ENCODE data around the gene UPF2. TPM values are rescaled to one million over a fixed set of nuclear protein-coding genes. Genes with fewer than 3 reads are reported as not detected.
A peak's percentile ranks its signal among the peaks of the same experiment; 100 is the strongest.

Gene UPF2
- total RNA-seq, 1 donor from 2014 or later, result 29.4 TPM

DNA sequence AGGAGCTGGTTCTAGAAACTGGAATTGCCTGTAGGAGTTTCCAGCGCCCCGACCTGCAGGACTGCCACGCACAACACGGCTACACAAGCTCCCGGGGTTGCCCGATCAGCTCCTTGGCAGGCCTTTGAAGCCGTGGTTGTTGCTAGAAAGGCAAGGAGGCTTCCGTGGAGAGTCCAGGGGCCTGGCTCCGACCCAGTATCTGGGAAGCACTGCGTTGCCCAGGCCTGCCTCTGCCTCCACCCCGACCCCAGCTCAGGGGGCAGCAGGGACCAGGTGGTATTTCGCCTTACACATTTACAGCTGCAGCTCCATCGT lies 165.1 kb downstream of the UPF2 start:
- DNase-seq (ENCODE audit: low spot score) (no peak), ATAC-seq (no peak)
- intact Hi-C loops (cut with DNase I), result no loop called here

DNA sequence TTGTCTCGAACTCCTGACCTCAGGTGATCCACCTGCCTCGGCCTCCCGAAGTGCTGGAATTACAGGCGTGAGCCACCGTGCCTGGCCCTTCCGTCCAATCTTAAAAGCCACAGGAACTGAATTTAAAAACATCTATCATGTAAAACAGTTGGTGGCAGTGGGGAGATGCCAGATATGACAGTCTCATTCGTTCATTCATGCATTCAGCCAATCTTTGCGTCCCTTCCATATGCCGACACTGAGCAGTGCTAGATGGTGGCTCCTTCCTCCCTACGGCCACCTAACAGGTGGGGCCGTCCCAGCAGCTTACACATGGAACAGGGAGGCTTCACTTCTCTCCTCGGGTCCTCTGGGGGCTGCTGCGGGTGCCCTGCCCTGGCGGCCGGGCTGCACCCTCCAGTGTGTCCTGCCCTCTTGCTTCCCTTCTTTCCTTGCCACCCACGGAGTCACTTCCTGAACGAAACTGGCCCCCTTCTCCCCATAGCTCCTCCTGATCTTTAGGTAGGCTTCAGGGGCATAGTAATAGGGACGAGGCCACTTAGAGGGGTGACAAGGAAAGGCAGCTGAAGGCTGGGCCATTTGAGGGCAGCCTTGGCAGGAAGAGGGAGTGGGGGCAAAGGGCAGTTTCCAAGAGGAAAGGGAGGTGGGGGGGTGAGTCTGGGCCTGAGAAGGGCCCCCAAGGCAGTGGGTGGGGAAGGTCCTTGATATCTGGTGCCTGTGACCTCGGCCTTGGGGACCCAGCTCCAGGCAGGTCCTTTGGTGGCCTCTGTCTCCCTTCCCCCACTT lies 165.6 kb downstream of the UPF2 start:
- DNase-seq (ENCODE audit: low spot score), result no peak
- intact Hi-C loops (cut with DNase I), result no loop called here
- no peak for ATAC-seq

DNA sequence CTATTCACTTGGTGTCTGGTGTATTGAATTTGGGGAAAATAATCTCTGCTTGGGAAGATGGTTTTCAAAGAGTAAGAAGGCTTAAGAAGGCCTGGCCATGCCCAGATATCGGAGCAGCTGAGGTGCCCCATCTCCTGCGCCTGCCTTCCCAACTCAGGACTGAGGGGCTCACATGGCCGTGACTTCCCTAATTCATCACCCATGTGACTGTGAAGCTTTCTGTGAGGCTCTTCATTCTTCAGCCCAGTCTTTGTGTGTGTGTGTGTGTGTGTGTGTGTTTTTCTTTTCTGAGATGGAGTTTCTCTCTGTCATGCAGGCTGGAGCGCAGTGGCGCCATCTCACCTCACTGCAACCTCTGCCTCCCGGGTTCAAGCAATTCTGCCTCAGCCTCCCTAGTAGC lies 166.3 kb downstream of the UPF2 start:
- intact Hi-C loops (cut with DNase I), result no loop called here

DNA sequence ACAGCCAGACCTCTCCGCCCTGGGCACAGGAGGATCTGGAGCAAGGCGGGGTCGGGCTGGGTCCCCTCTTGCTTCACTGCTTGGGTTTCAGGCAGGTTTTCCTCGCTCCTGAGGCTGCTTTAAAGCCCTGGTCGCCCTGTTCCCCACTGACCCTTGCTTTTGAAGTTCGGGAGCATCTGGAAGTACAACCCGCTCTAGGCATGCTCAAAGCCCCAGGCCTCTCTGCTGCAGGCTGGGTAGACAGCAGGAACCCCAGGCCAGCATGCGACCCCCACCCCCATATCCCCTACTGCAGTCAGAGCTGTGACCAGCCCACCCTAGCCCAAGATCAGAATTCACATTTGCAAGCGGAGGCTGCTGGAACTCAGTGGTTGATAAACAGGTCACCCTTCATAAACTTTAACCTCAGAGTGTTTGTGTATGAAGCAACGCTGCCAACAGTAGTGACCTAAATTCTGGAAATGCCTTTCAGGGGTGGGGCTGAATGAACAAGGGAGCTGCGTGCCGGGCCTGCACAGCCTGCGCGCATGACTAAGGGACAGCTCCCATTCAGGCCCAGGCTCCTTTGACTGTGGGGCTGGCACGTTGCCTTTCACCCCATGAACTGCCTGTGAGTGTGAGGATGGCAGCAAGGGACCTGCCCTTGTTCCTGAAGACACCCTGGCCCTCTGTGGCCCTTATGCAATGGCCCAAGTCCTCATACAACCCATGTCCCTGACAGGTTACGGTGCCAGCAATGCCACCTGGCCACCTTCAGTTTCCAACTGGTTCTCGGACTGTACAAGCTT lies 166.9 kb downstream of the UPF2 start:
- peak; percentile 95 for ATAC-seq
- DNase-seq (ENCODE audit: low spot score), result peak; percentile 84
- intact Hi-C loops (cut with DNase I), result no loop called here

More for the DNA sequence above, 166.3 kb downstream of the UPF2 start:
- ATAC-seq (no peak), DNase-seq (ENCODE audit: low spot score) (no peak)

DNA sequence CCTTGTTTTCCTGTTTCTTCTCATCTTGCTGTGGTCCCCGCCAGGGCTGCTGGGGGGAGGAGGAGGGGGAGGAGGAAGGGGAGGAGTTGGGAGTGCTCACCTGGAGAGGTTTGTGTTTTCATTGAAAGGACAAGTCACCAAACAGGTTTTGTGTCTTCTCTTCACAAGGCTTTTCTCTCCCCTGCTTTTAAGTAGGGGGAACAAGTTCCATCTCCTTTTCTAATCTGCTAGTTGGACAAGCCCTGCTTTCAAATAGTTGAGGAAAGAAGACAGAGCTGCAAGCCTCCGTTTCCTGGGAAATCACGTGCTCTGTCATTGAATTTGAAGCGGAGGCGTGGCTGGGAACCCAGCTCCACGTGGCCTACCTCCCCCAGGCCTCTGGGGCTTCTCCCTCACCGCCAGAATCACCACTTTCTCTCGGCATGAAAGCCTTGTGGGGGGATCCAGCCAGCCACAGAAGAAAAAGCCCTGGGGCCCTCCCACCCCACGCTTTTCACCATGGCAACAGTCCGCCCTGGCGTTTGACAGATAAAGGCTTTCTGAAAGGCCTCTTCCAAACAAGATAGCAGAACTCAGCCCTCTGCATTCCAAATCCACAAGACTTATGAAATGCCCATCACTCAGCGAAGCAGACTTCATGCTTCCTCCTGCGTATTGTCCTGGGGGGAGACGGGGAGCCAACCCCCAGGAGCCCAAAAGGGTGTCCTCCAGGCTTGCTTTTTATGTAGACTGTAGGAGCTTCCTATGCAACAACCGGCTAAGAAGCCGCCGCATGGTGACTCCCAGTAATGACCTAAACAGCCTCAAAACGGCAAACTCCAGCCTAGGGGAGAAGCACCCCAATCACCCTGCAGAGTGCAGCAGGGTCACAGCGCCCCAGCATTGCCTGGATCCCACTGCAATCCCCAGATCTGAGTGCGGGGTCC lies 167.8 kb downstream of the UPF2 start:
- ATAC-seq, result peak; percentile 71
- DNase-seq (ENCODE audit: low spot score), result peak; percentile 76
- intact Hi-C loops (cut with DNase I), result no loop called here

DNA sequence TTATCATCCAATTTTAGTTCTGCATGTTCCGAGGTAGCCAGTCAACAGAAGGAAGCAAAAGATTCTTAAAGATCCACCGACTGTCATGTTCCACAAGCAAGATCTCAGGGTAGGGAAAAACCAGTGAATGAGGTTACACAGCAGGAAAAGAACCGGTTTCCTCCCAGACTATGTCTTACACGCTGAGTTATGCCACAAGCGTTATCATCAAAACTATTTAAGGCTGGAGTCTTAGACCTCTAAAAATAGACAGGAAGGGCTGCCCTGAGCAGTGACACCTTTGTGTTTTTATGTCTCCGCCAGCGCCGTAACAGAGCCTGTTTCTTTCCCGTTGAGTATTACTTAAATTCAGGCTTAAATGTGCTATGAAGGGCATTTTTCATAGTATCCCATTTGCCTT lies 171.1 kb downstream of the UPF2 start:
- ATAC-seq (no peak), DNase-seq (ENCODE audit: low spot score) (no peak)
- intact Hi-C loops (cut with DNase I), result no loop called here

DNA sequence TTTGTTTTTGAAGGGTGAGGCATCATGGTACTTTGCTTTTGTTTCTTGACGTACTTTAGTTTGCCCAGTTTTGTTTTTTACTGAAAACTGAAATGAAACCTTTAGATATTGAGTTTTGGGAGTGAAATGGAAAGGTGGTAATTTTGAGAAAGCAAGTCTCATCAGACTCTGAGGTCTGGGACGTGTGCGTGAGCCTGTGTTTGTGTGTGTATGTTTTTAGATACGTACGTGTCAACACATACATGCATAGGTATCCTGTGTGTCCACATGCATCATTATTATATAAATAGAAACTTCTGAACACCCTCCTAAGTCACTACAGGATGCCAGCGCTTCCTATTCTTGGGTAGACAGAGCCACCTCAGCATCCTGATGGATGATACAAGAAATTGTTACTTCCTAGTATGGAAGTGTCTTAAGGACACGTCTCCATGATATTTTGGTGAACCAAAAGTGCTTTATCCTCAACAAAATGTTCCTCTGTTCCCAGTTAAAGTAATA lies 171.7 kb downstream of the UPF2 start:
- intact Hi-C loops (cut with DNase I), result no loop called here
- DNase-seq (ENCODE audit: low spot score), result no peak
- ATAC-seq, result no peak

DNA sequence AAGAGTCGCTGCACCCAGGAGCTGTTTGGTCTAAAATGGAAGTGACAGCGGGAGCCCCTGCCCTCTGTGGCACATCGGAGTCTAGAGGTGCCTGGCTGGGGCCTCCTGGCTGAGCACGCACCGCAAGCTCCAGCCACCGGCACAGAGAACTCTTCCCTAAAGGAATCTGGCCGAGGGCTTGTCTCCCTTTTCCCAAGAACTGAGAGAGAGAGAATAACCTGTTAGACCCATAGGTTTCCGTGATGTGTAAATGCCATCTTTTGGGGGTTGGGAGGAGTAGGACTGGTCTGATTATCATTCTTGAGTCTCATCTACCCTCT lies 172.2 kb downstream of the UPF2 start:
- DNase-seq (ENCODE audit: low spot score) (no peak), ATAC-seq (no peak)
- intact Hi-C loops (cut with DNase I), result no loop called here

Other genes starting within 250 kb of the UPF2 start
- gene PROSER2, start 219.5 kb downstream of the UPF2 start, total RNA-seq, result 23.7 TPM
- 25.3 TPM for gene DHTKD1, start 26.1 kb upstream of the UPF2 start, total RNA-seq
- 18.3 TPM for gene SEC61A2, start 86.9 kb upstream of the UPF2 start, total RNA-seq
- 36.2 TPM for gene NUDT5, start 153.1 kb upstream of the UPF2 start, total RNA-seq
- gene CDC123, start 153.4 kb upstream of the UPF2 start, total RNA-seq, result 42.2 TPM